HG03378 (cell line): ENCODE measurements around the gene NLGN2.

Source experiments
- ATAC-seq: cut with Tn5 transposase; IDR thresholded peaks from one replicate; pipeline ENCODE4 v1.9.1; 2021; ENCODE audit warnings: mild to moderate bottlenecking, moderate library complexity; ENCODE audit not compliant: unreplicated experiment

NLGN2 gene

GRCh38 chr17:7391307-7391706 lies 16.3 kb upstream of the NLGN2 start:
- no peak for ATAC-seq

- no peak for ATAC-seq
These were observed 14.7 kb upstream of the NLGN2 start for GRCh38 chr17:7392696-7393612.

- ATAC-seq, result peak; percentile 21
These were observed 13.8 kb upstream of the NLGN2 start for GRCh38 chr17:7393613-7394451.

- ATAC-seq, result peak; percentile 52
These were observed 13.0 kb upstream of the NLGN2 start, which contains the start of gene PLSCR3 for GRCh38 chr17:7394452-7395191. TSS of gene PLSCR3 (minus strand) at chr17:7394525. CDS start at chr17:7394110, 415 bp downstream.

GRCh38 chr17:7396147-7396546 lies 11.5 kb upstream of the NLGN2 start:
- ATAC-seq, result no peak

- ATAC-seq, result no peak
These were observed 9.0 kb upstream of the NLGN2 start for GRCh38 chr17:7398612-7399011.

GRCh38 chr17:7403043-7403726 lies 4.5 kb upstream of the NLGN2 start:
- ATAC-seq, result no peak

GRCh38 chr17:7403727-7403976 lies 4.0 kb upstream of the NLGN2 start:
- ATAC-seq, result no peak

- ATAC-seq, result peak; percentile 77
These were observed 3.5 kb upstream of the NLGN2 start, which contains the start of gene TMEM256 for GRCh38 chr17:7403977-7404736. TSS of gene TMEM256 (minus strand) at chr17:7404097. CDS start at chr17:7404084, 13 bp downstream.

- no peak for ATAC-seq
These were observed 2.8 kb upstream of the NLGN2 start for GRCh38 chr17:7404737-7405349.

- no peak for ATAC-seq
These were observed 2.1 kb upstream of the NLGN2 start for GRCh38 chr17:7405350-7406234.

- ATAC-seq, result no peak
These were observed 1.3 kb upstream of the NLGN2 start for GRCh38 chr17:7406235-7406825.

- ATAC-seq, result no peak
These were observed 563 bp upstream of the NLGN2 start for GRCh38 chr17:7407082-7407481.

- no peak for ATAC-seq
These were observed 645 bp downstream of the NLGN2 start for GRCh38 chr17:7408252-7408727.

GRCh38 chr17:7408863-7409262 lies 1.2 kb downstream of the NLGN2 start:
- no peak for ATAC-seq

GRCh38 chr17:7409716-7410115 lies 2.1 kb downstream of the NLGN2 start:
- ATAC-seq, result no peak

- no peak for ATAC-seq
These were observed 3.2 kb downstream of the NLGN2 start for GRCh38 chr17:7410634-7411426.
